Osteocyte (in vitro differentiated cells): Measurements from ENCODE around the gene PACS1. TPM values are rescaled to one million over a fixed set of nuclear protein-coding genes. Genes with fewer than 3 reads are reported as not detected.

Experiments
- DNase-seq: peaks from one replicate; pipeline ENCODE4 v3.0.0; 2021; ENCODE audit warnings: mixed read lengths; ENCODE audit not compliant: unreplicated experiment; ENCODE audit errors: extremely low spot score
- H3K27ac Mint-ChIP-seq: one replicate; pipeline ENCODE4 v1.8.0; 2021; ENCODE audit warnings: mild to moderate bottlenecking, mixed read lengths; ENCODE audit not compliant: unreplicated experiment
- H3K27me3 Mint-ChIP-seq: one replicate; pipeline ENCODE4 v1.8.0; 2021; ENCODE audit warnings: mixed read lengths; ENCODE audit not compliant: unreplicated experiment
- H3K36me3 Mint-ChIP-seq: one replicate; pipeline ENCODE4 v1.8.0; 2021; ENCODE audit warnings: mixed read lengths; ENCODE audit not compliant: unreplicated experiment
- H3K4me1 Mint-ChIP-seq: one replicate; pipeline ENCODE4 v1.8.0; 2021; ENCODE audit warnings: mixed read lengths; ENCODE audit not compliant: unreplicated experiment
- H3K4me3 Mint-ChIP-seq: one replicate; pipeline ENCODE4 v1.8.0; 2021; ENCODE audit warnings: mild to moderate bottlenecking, moderate library complexity, mixed read lengths; ENCODE audit not compliant: unreplicated experiment
- H3K9me3 Mint-ChIP-seq: one replicate; pipeline ENCODE4 v1.8.0; 2021; ENCODE audit warnings: mixed read lengths; ENCODE audit not compliant: unreplicated experiment
- total RNA-seq: library from RNA; stranded (reverse); gene quantifications from 2 replicates; pipeline ENCODE4 v1.2.1, GENCODE V29; 2021
- TF ChIP-seq, protein P1 (sequence below): fragments of 200-600 bp; sonication (generic); IDR thresholded peaks from 2 replicates; pipeline ENCODE4 v1.5.0; 2021; ENCODE audit warnings: antibody characterized with exemption, mild to moderate bottlenecking, moderate library complexity

The PACS1 gene
- total RNA-seq, 1 donor from 2014 or later = 83.8 TPM

GRCh38 chr11:66047541-66048365 is 22.3 kb upstream of the PACS1 start:
- Mint-ChIP-seq H3K4me1 (peaks cover 39% of the 10 kb centered on the region), H3K27ac (no peak overlapping the region), H3K36me3 (peaks cover 3% of the 10 kb centered on the region), H3K9me3 (no peaks in the 10 kb centered on the region), H3K4me3 (no peak overlapping the region), H3K27me3 (no peaks in the 10 kb centered on the region)
- no peak for DNase-seq
- TF ChIP-seq, protein P1, sequence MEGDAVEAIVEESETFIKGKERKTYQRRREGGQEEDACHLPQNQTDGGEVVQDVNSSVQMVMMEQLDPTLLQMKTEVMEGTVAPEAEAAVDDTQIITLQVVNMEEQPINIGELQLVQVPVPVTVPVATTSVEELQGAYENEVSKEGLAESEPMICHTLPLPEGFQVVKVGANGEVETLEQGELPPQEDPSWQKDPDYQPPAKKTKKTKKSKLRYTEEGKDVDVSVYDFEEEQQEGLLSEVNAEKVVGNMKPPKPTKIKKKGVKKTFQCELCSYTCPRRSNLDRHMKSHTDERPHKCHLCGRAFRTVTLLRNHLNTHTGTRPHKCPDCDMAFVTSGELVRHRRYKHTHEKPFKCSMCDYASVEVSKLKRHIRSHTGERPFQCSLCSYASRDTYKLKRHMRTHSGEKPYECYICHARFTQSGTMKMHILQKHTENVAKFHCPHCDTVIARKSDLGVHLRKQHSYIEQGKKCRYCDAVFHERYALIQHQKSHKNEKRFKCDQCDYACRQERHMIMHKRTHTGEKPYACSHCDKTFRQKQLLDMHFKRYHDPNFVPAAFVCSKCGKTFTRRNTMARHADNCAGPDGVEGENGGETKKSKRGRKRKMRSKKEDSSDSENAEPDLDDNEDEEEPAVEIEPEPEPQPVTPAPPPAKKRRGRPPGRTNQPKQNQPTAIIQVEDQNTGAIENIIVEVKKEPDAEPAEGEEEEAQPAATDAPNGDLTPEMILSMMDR = no peak

- no peaks in the 10 kb centered on the region for H3K27me3 Mint-ChIP-seq
- H3K27ac Mint-ChIP-seq = no peak within 1 kb of the TSS
- H3K9me3 Mint-ChIP-seq = no peaks in the 10 kb centered on the region
- H3K4me3 Mint-ChIP-seq = no peak within 1 kb of the TSS
- H3K4me1 Mint-ChIP-seq = peaks cover 46% of the 10 kb centered on the region
- peaks cover 5% of the 10 kb centered on the region for H3K36me3 Mint-ChIP-seq
- no peak for DNase-seq
- TF ChIP-seq, protein P1 = no peak
Measured at GRCh38 chr11:66048547-66049323, 21.3 kb upstream of the PACS1 start, which contains the start of gene GAL3ST3. TSS of gene GAL3ST3 (minus strand) at chr11:66049161. CDS start at chr11:66045415, 3,746 bp downstream.

- no peaks in the 10 kb centered on the region for H3K9me3 Mint-ChIP-seq
- DNase-seq = no peak
- TF ChIP-seq, protein P1 = no peak
- H3K27ac Mint-ChIP-seq = peak overlapping the region; percentile 99
- H3K27me3 Mint-ChIP-seq = no peaks in the 10 kb centered on the region
- peaks cover 15% of the 10 kb centered on the region for H3K36me3 Mint-ChIP-seq
- H3K4me1 Mint-ChIP-seq = peaks cover 46% of the 10 kb centered on the region
- peak overlapping the region; percentile 100 for H3K4me3 Mint-ChIP-seq
Measured at GRCh38 chr11:66050581-66051231, 19.4 kb upstream of the PACS1 start.

GRCh38 chr11:66051371-66051765 is 18.7 kb upstream of the PACS1 start:
- H3K9me3 Mint-ChIP-seq = no peaks in the 10 kb centered on the region
- H3K27ac Mint-ChIP-seq = peak overlapping the region; percentile 99
- TF ChIP-seq, protein P1 = no peak
- H3K36me3 Mint-ChIP-seq = peaks cover 20% of the 10 kb centered on the region
- no peaks in the 10 kb centered on the region for H3K27me3 Mint-ChIP-seq
- no peak for DNase-seq
- H3K4me1 Mint-ChIP-seq = peaks cover 46% of the 10 kb centered on the region
- H3K4me3 Mint-ChIP-seq = peak overlapping the region; percentile 100
